Gastrocnemius medialis (tissue), 4 donors: ENCODE measurements around the gene DBNL. TPM values are rescaled to one million over a fixed set of nuclear protein-coding genes. Genes with fewer than 3 reads are reported as not detected.

ENCODE experiments used
- ATAC-seq, 2 donors: fragments of 150-250 bp; one replicate each; pipeline ENCODE4 v1.9.1; 2016
- DNase-seq, 2 donors: peaks; one replicate each; pipeline ENCODE4 v3.0.0-alpha.2; 2019
- H3K27ac ChIP-seq, 4 donors: fragments of 200-600 bp; sonication (generic); 1 replicate in 1 of 4; 2 replicates in 3 of 4; pipeline ENCODE4 v1.5.1; 2016 to 2018; ENCODE audit warnings: mild to moderate bottlenecking in 2 of 4, moderate library complexity in 1 of 4
- H3K27me3 ChIP-seq, 3 donors: fragments of 200-600 bp; sonication (generic) in 2 of 3; 1 replicate in 1 of 3; 2 replicates in 2 of 3; pipeline versions ENCODE4 v1.5.1 to v1.6.0; 2016 to 2019; ENCODE audit warnings: mild to moderate bottlenecking in 1 of 3, moderate library complexity in 1 of 3
- H3K36me3 ChIP-seq, 2 donors: fragments of 200-600 bp; sonication (generic) in 1 of 2; one replicate each; pipeline ENCODE4 v1.5.1; 2017 to 2018
- H3K4me1 ChIP-seq, 2 donors: fragments of 200-600 bp; sonication (generic) in 1 of 2; one replicate each; pipeline ENCODE4 v1.5.1; 2016 to 2017; ENCODE audit warnings: mild to moderate bottlenecking in 2 of 2
- H3K4me3 ChIP-seq, 4 donors: fragments of 200-600 bp; sonication (generic) in 3 of 4; 1 replicate in 1 of 4; 2 replicates in 3 of 4; pipeline ENCODE4 v1.5.1; 2016 to 2019; ENCODE audit warnings: mild to moderate bottlenecking in 2 of 4
- H3K9me3 ChIP-seq, 3 donors: fragments of 200-600 bp; sonication (generic) in 2 of 3; 1 replicate in 1 of 3; 2 replicates in 2 of 3; pipeline ENCODE4 v1.5.1; 2016 to 2019
- CTCF ChIP-seq, 5 experiments: fragments of 450-650 bp in 3 of 5; fragments of 200-600 bp in 2 of 5; sonication (generic) in 2 of 5; IDR thresholded peaks in 4 of 5; conservative IDR thresholded peaks in 1 of 5; 1 replicate in 4 of 5; 2 replicates in 1 of 5; pipeline ENCODE4 v1.5.1; 2016 to 2019; ENCODE audit warnings: antibody characterized with exemption in 5 of 5, mild to moderate bottlenecking in 3 of 5, moderate library complexity in 3 of 5
- POLR2A ChIP-seq, 2 donors: fragments of 450-650 bp; IDR thresholded peaks; one replicate each; pipeline ENCODE4 v1.6.1; 2017; ENCODE audit warnings: antibody characterized with exemption in 2 of 2, mild to moderate bottlenecking in 2 of 2, moderate library complexity in 2 of 2
- in situ Hi-C, 4 donors: fragments of 200-750 bp; cut with MboI; loops; one replicate each; pipeline versions ENCODE4 v1.15.0 to v1.8.0; 2017; ENCODE audit warnings: low sequenced_read_pairs in 4 of 4
- intact Hi-C: fragments of 100-400 bp; cut with DNase I; formaldehyde crosslinking; loops from one replicate; pipeline ENCODE4 v1.15.1; 2023; ENCODE audit warnings: low total_unique reads
- total RNA-seq, 4 donors: library from RNA; depleted of rRNA; stranded (reverse); fragments of >200 nt; gene quantifications; one replicate each; pipeline versions ENCODE4 v1.1.0 to v1.2.3, GENCODE V29; 2016

DBNL gene
- total RNA-seq, 4 donors from 2014 or later = 48.0 to 77.2 (median 56.0) TPM

- H3K36me3 ChIP-seq = peaks cover 0 to 6% of the 10 kb centered on the region in 2 donors
- H3K27ac ChIP-seq = no peak overlapping the region
- H3K4me3 ChIP-seq = no peak overlapping the region
- intact Hi-C loops = loop anchor here (5.0 kb wide), 1 partner anchor 238 kb away; no protein-coding TSS in a partner anchor
- in situ Hi-C loops = no loop called here
- TF ChIP-seq POLR2A (IDR thresholded peaks at IDR 0.05) (no peak), CTCF (IDR thresholded peaks at IDR 0.05 in 4 of 5, conservative IDR thresholded peaks at IDR 0.05 in 1 of 5) (no peak)
- no peaks in the 10 kb centered on the region for H3K27me3 ChIP-seq
- peaks cover 34 to 38% of the 10 kb centered on the region in 2 donors for H3K4me1 ChIP-seq
- no peak for DNase-seq
- H3K9me3 ChIP-seq = no peaks in the 10 kb centered on the region
- no peak for ATAC-seq
These were observed 40.2 kb downstream of the DBNL start for GRCh38 chr7:44084701-44085100.

GRCh38 chr7:44085546-44085945 lies 41.0 kb downstream of the DBNL start:
- no peaks in the 10 kb centered on the region for H3K36me3 ChIP-seq
- TF ChIP-seq CTCF (IDR thresholded peaks at IDR 0.05 in 4 of 5, conservative IDR thresholded peaks at IDR 0.05 in 1 of 5) (no peak), POLR2A (IDR thresholded peaks at IDR 0.05) (no peak)
- H3K9me3 ChIP-seq = no peaks in the 10 kb centered on the region
- ATAC-seq = no peak
- intact Hi-C loops (no loop called here), in situ Hi-C loops (no loop called here)
- peaks cover 25 to 30% of the 10 kb centered on the region in 2 donors for H3K4me1 ChIP-seq
- no peak overlapping the region for H3K27ac ChIP-seq
- DNase-seq = no peak
- no peak overlapping the region for H3K4me3 ChIP-seq
- H3K27me3 ChIP-seq = no peaks in the 10 kb centered on the region

GRCh38 chr7:44086627-44087026 lies 42.1 kb downstream of the DBNL start:
- ATAC-seq (no peak), DNase-seq (no peak)
- intact Hi-C loops = no loop called here
- TF ChIP-seq CTCF (IDR thresholded peaks at IDR 0.05 in 4 of 5, conservative IDR thresholded peaks at IDR 0.05 in 1 of 5) (no peak), POLR2A (IDR thresholded peaks at IDR 0.05) (no peak)
- no peaks in the 10 kb centered on the region for H3K27me3 ChIP-seq
- peak overlapping the region in 1 of 4 donors; percentile 77 for H3K27ac ChIP-seq
- no peak overlapping the region for H3K4me3 ChIP-seq
- no peaks in the 10 kb centered on the region for H3K36me3 ChIP-seq
- in situ Hi-C loops = no loop called here
- peaks cover 17 to 20% of the 10 kb centered on the region in 2 donors for H3K4me1 ChIP-seq
- H3K9me3 ChIP-seq = no peaks in the 10 kb centered on the region

GRCh38 chr7:44087911-44088838 lies 43.7 kb downstream of the DBNL start:
- intact Hi-C loops = no loop called here
- peak in 1 of 2 donors; percentile 42 for ATAC-seq
- H3K4me1 ChIP-seq = peaks cover 14 to 17% of the 10 kb centered on the region in 2 donors
- no peaks in the 10 kb centered on the region for H3K9me3 ChIP-seq
- no peaks in the 10 kb centered on the region for H3K27me3 ChIP-seq
- in situ Hi-C loops = no loop called here
- H3K36me3 ChIP-seq = no peaks in the 10 kb centered on the region
- H3K4me3 ChIP-seq = no peak overlapping the region
- DNase-seq = peak in 1 of 2 donors; percentile 55
- H3K27ac ChIP-seq = peak overlapping the region; percentile 47 to 77 (median 68)
- TF ChIP-seq POLR2A (IDR thresholded peaks at IDR 0.05) (no peak), CTCF (IDR thresholded peaks at IDR 0.05 in 4 of 5, conservative IDR thresholded peaks at IDR 0.05 in 1 of 5) (no peak)
